DOHH2 (cell line): ENCODE measurements around the gene PAK5.

ENCODE experiments used
- CTCF ChIP-seq: fragments of 200-600 bp; sonication (generic); IDR thresholded peaks from one replicate; pipeline ENCODE4 v1.5.1; 2014; ENCODE audit warnings: antibody characterized with exemption, mild to moderate bottlenecking, low read depth, low read length; ENCODE audit not compliant: poor library complexity, severe bottlenecking
- EZH2phosphoT487 ChIP-seq: fragments of 200-600 bp; sonication (generic); IDR thresholded peaks from 2 replicates; pipeline ENCODE4 v1.6.1; 2017; ENCODE audit warnings: borderline replicate concordance, mild to moderate bottlenecking, antibody characterized with exemption, low read length, moderate library complexity, mixed read lengths

GRCh38 chr20:9496155-9496554 is 342.7 kb downstream of the PAK5 start:
- TF ChIP-seq CTCF: no peak
- no peak for TF ChIP-seq EZH2phosphoT487
